ENCODE results near the gene SEC22A. TPM values are rescaled to one million over a fixed set of nuclear protein-coding genes. Genes with fewer than 3 reads are reported as not detected.

Gene SEC22A
- total and polyA plus RNA-seq, 9 donors: 14.1 to 26.5 (median 18.0) TPM

- Histone ChIP-seq H3K27ac (ENCODE audit: low read length) (no peak overlapping the region), H3K4me1 (ENCODE audit: control insufficient read depth, insufficient read depth, low read length) (no peaks in the 10 kb centered on the region), H3K4me3 (ENCODE audit: low read length) (no peak overlapping the region), H3K36me3 (ENCODE audit: control insufficient read depth, insufficient read depth, low read length) (peaks cover 4% of the 10 kb centered on the region), H3K27me3 (ENCODE audit: control insufficient read depth, insufficient read depth, low read length) (no peaks in the 10 kb centered on the region), H3K9me3 (replicated peaks; ENCODE audit: control insufficient read depth, low read depth, low read length) (peaks cover 4% of the 10 kb centered on the region)
- WGBS (ENCODE audit: insufficient coverage): 33% methylated on average over 3 of the region's 5 CpGs
- no peak for DNase-seq
Measured at GRCh38 chr3:123169492-123169929, 32.2 kb upstream of the SEC22A start.

- DNase-seq: no peak
- Histone ChIP-seq H3K4me1 (ENCODE audit: control insufficient read depth, insufficient read depth, low read length) (no peaks in the 10 kb centered on the region), H3K36me3 (ENCODE audit: control insufficient read depth, insufficient read depth, low read length) (peaks cover 3% of the 10 kb centered on the region), H3K9me3 (replicated peaks; ENCODE audit: control insufficient read depth, low read depth, low read length) (peaks cover 4% of the 10 kb centered on the region), H3K27me3 (ENCODE audit: control insufficient read depth, insufficient read depth, low read length) (no peaks in the 10 kb centered on the region), H3K27ac (ENCODE audit: low read length) (no peak overlapping the region), H3K4me3 (ENCODE audit: low read length) (no peak overlapping the region)
- 0% methylated on average over 1 of the region's 2 CpGs for WGBS (ENCODE audit: insufficient coverage)
Measured at GRCh38 chr3:123169930-123170329, 31.8 kb upstream of the SEC22A start.

- no peaks in the 10 kb centered on the region for H3K27me3 ChIP-seq (ENCODE audit: control insufficient read depth, insufficient read depth, low read length)
- H3K9me3 ChIP-seq (replicated peaks; ENCODE audit: control insufficient read depth, low read depth, low read length): no peaks in the 10 kb centered on the region
- H3K4me1 ChIP-seq (ENCODE audit: control insufficient read depth, insufficient read depth, low read length): no peaks in the 10 kb centered on the region
- H3K27ac ChIP-seq (ENCODE audit: low read length): no peak overlapping the region
- 78% methylated on average over 3 of the region's 5 CpGs for WGBS (ENCODE audit: insufficient coverage)
- H3K4me3 ChIP-seq (ENCODE audit: low read length): no peak overlapping the region
- no peaks in the 10 kb centered on the region for H3K36me3 ChIP-seq (ENCODE audit: control insufficient read depth, insufficient read depth, low read length)
- DNase-seq: no peak
Measured at GRCh38 chr3:123180791-123181190, 21.0 kb upstream of the SEC22A start.

- Histone ChIP-seq H3K9me3 (replicated peaks; ENCODE audit: control insufficient read depth, low read depth, low read length) (no peaks in the 10 kb centered on the region), H3K4me3 (ENCODE audit: low read length) (no peak overlapping the region), H3K36me3 (ENCODE audit: control insufficient read depth, insufficient read depth, low read length) (no peaks in the 10 kb centered on the region), H3K27me3 (ENCODE audit: control insufficient read depth, insufficient read depth, low read length) (no peaks in the 10 kb centered on the region), H3K4me1 (ENCODE audit: control insufficient read depth, insufficient read depth, low read length) (no peaks in the 10 kb centered on the region), H3K27ac (ENCODE audit: low read length) (no peak overlapping the region)
- 80% methylated on average over 1 of the region's 2 CpGs for WGBS (ENCODE audit: insufficient coverage)
- no peak for DNase-seq
Measured at GRCh38 chr3:123186695-123187094, 15.0 kb upstream of the SEC22A start.

GRCh38 chr3:123188058-123188457, 13.7 kb upstream of the SEC22A start:
- Histone ChIP-seq H3K36me3 (ENCODE audit: control insufficient read depth, insufficient read depth, low read length) (no peaks in the 10 kb centered on the region), H3K27ac (ENCODE audit: low read length) (no peak overlapping the region), H3K4me1 (ENCODE audit: control insufficient read depth, insufficient read depth, low read length) (no peaks in the 10 kb centered on the region), H3K9me3 (replicated peaks; ENCODE audit: control insufficient read depth, low read depth, low read length) (no peaks in the 10 kb centered on the region), H3K27me3 (ENCODE audit: control insufficient read depth, insufficient read depth, low read length) (no peaks in the 10 kb centered on the region), H3K4me3 (ENCODE audit: low read length) (no peak overlapping the region)
- WGBS (ENCODE audit: insufficient coverage): no CpG with 5 or more reads among the region's 6 CpGs
- DNase-seq: no peak

GRCh38 chr3:123193448-123194101, 8.2 kb upstream of the SEC22A start:
- no peaks in the 10 kb centered on the region for H3K4me1 ChIP-seq (ENCODE audit: control insufficient read depth, insufficient read depth, low read length)
- no peak overlapping the region for H3K4me3 ChIP-seq (ENCODE audit: low read length)
- no peaks in the 10 kb centered on the region for H3K9me3 ChIP-seq (replicated peaks; ENCODE audit: control insufficient read depth, low read depth, low read length)
- no peaks in the 10 kb centered on the region for H3K27me3 ChIP-seq (ENCODE audit: control insufficient read depth, insufficient read depth, low read length)
- no peaks in the 10 kb centered on the region for H3K36me3 ChIP-seq (ENCODE audit: control insufficient read depth, insufficient read depth, low read length)
- no peak overlapping the region for H3K27ac ChIP-seq (ENCODE audit: low read length)
- no peak for DNase-seq
- WGBS (ENCODE audit: insufficient coverage): no CpG with 5 or more reads among the region's 5 CpGs

- H3K27me3 ChIP-seq (ENCODE audit: control insufficient read depth, insufficient read depth, low read length): no peaks in the 10 kb centered on the region
- no peak overlapping the region for H3K27ac ChIP-seq (ENCODE audit: low read length)
- no peaks in the 10 kb centered on the region for H3K36me3 ChIP-seq (ENCODE audit: control insufficient read depth, insufficient read depth, low read length)
- WGBS (ENCODE audit: insufficient coverage): 11% methylated on average over 6 of the region's 10 CpGs
- H3K9me3 ChIP-seq (replicated peaks; ENCODE audit: control insufficient read depth, low read depth, low read length): no peaks in the 10 kb centered on the region
- H3K4me3 ChIP-seq (ENCODE audit: low read length): no peak overlapping the region
- no peaks in the 10 kb centered on the region for H3K4me1 ChIP-seq (ENCODE audit: control insufficient read depth, insufficient read depth, low read length)
- no peak for DNase-seq
Measured at GRCh38 chr3:123194552-123194951, 7.2 kb upstream of the SEC22A start.

- no peak overlapping the region for H3K27ac ChIP-seq (ENCODE audit: low read length)
- H3K4me3 ChIP-seq (ENCODE audit: low read length): no peak overlapping the region
- DNase-seq: no peak
- peaks cover 9% of the 10 kb centered on the region for H3K4me1 ChIP-seq (ENCODE audit: control insufficient read depth, insufficient read depth, low read length)
- H3K36me3 ChIP-seq (ENCODE audit: control insufficient read depth, insufficient read depth, low read length): no peaks in the 10 kb centered on the region
- no peaks in the 10 kb centered on the region for H3K27me3 ChIP-seq (ENCODE audit: control insufficient read depth, insufficient read depth, low read length)
- no CpG with 5 or more reads among the region's 1 CpG for WGBS (ENCODE audit: insufficient coverage)
- no peaks in the 10 kb centered on the region for H3K9me3 ChIP-seq (replicated peaks; ENCODE audit: control insufficient read depth, low read depth, low read length)
Measured at GRCh38 chr3:123198372-123198771, 3.4 kb upstream of the SEC22A start.

- Histone ChIP-seq H3K4me3 (ENCODE audit: low read length) (peak overlapping the region; percentile 100), H3K27me3 (ENCODE audit: control insufficient read depth, insufficient read depth, low read length) (no peaks in the 10 kb centered on the region), H3K36me3 (ENCODE audit: control insufficient read depth, insufficient read depth, low read length) (no peaks in the 10 kb centered on the region), H3K27ac (ENCODE audit: low read length) (peak overlapping the region; percentile 58), H3K4me1 (ENCODE audit: control insufficient read depth, insufficient read depth, low read length) (peaks cover 9% of the 10 kb centered on the region), H3K9me3 (replicated peaks; ENCODE audit: control insufficient read depth, low read depth, low read length) (no peaks in the 10 kb centered on the region)
- 0% methylated on average over 4 of the region's 6 CpGs for WGBS (ENCODE audit: insufficient coverage)
- no peak for DNase-seq
Measured at GRCh38 chr3:123201223-123201556, 553 bp upstream of the SEC22A start.

- Histone ChIP-seq H3K4me3 (ENCODE audit: low read length) (peak overlapping the region; percentile 100), H3K36me3 (ENCODE audit: control insufficient read depth, insufficient read depth, low read length) (no peaks in the 10 kb centered on the region), H3K4me1 (ENCODE audit: control insufficient read depth, insufficient read depth, low read length) (peaks cover 9% of the 10 kb centered on the region), H3K27ac (ENCODE audit: low read length) (peak overlapping the region; percentile 89), H3K9me3 (replicated peaks; ENCODE audit: control insufficient read depth, low read depth, low read length) (no peaks in the 10 kb centered on the region), H3K27me3 (ENCODE audit: control insufficient read depth, insufficient read depth, low read length) (no peaks in the 10 kb centered on the region)
- peak; percentile 30 for DNase-seq
- 0% methylated on average over 6 of the region's 7 CpGs for WGBS (ENCODE audit: insufficient coverage)
Measured at GRCh38 chr3:123202451-123202850, 708 bp downstream of the SEC22A start.

- WGBS (ENCODE audit: insufficient coverage): no CpG with 5 or more reads among the region's 1 CpG
- no peaks in the 10 kb centered on the region for H3K4me1 ChIP-seq (ENCODE audit: control insufficient read depth, insufficient read depth, low read length)
- no peak for DNase-seq
Measured at GRCh38 chr3:123218990-123219389, 17.2 kb downstream of the SEC22A start.

More at GRCh38 chr3:123218990-123219389, 17.2 kb downstream of the SEC22A start:
- Histone ChIP-seq H3K27me3 (ENCODE audit: control insufficient read depth, insufficient read depth, low read length) (no peaks in the 10 kb centered on the region), H3K36me3 (ENCODE audit: control insufficient read depth, insufficient read depth, low read length) (peaks cover 3% of the 10 kb centered on the region), H3K27ac (ENCODE audit: low read length) (no peak overlapping the region), H3K4me3 (ENCODE audit: low read length) (no peak overlapping the region), H3K9me3 (replicated peaks; ENCODE audit: control insufficient read depth, low read depth, low read length) (no peaks in the 10 kb centered on the region)

Data from muscle of leg (tissue), 11 donors.